GM18502 (cell line): Measurements from ENCODE around the gene ANXA2R.
"Not testable (repeated sequence)": the region's sequence is repeated elsewhere in the genome, so short reads cannot be mapped to it uniquely, and the experiment has no call there.

ENCODE experiments used
- ATAC-seq: cut with Tn5 transposase; IDR thresholded peaks from one replicate; pipeline ENCODE4 v1.9.1; 2021; ENCODE audit warnings: mild to moderate bottlenecking; ENCODE audit not compliant: unreplicated experiment, poor library complexity

Gene ANXA2R

GRCh38 chr5:43061352-43062075, 21.4 kb upstream of the ANXA2R start:
- no peak for ATAC-seq

GRCh38 chr5:43060020-43060419, 19.9 kb upstream of the ANXA2R start:
- not testable (repeated sequence) for ATAC-seq

DNA sequence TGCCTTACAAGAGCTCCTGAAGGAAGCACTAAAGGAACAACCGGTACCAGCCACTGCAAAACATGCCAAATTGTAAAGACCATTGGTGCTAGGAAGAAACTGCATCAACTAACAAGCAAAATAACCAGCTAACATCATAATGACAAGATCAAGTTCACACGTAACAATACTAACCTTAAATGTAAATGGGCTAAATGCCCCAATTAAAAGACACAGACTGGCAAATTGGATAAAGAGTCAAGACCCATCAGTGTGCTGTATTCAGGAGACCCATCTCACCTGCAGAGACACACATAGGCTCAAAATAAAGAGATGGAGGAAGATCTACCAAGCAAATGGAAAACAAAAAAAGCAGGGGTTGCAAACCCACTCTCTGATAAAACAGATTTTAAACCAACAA, 15.0 kb upstream of the ANXA2R start:
- ATAC-seq, result not testable (repeated sequence)

GRCh38 chr5:43051684-43052083, 11.6 kb upstream of the ANXA2R start:
- ATAC-seq, result no peak

DNA sequence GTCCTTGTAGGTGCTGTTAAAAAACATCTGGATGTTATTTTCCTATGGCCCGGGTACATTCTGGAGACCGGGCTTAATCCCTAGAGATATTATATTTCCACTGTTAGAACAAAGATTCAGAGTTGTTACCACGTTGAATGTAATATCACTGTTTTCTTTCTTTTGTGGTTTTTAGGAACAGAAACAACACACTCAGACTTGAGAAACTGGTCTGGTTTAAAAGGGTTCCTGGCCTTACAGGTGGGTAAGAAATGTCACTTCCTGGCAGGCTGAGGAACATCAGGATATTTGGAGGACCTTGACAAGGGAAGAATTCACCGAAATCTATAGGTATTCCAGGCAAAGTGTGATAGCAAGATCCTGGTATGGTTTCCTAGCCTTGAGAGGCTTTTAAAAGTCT, 10.3 kb upstream of the ANXA2R start:
- no peak for ATAC-seq

DNA sequence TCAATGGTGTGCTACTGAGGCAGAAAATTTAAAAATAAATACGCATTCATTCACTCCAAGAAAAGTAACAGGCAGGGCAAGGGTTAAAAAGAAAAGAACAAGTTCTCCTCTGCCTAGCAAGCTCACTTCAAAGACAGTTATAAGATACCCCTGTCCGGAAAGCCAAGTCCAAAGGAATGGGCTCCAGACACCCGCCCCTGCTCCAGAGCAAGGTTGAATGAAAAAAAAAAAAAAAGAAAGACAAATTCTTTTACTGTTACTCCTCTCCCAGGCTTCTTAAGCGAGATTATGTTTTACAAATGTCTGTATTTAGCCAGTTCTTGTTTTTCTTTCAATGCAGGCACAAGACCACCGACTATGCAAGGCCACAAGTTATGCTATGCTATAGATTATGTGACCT, 9.1 kb upstream of the ANXA2R start:
- no peak for ATAC-seq

GRCh38 chr5:43046474-43046873, 6.4 kb upstream of the ANXA2R start:
- ATAC-seq, result no peak

GRCh38 chr5:43045236-43045635, 5.1 kb upstream of the ANXA2R start:
- no peak for ATAC-seq

GRCh38 chr5:43044181-43044914, 4.2 kb upstream of the ANXA2R start:
- ATAC-seq, result no peak

- ATAC-seq, result no peak
These were observed 3.3 kb upstream of the ANXA2R start for GRCh38 chr5:43043400-43043756.

DNA sequence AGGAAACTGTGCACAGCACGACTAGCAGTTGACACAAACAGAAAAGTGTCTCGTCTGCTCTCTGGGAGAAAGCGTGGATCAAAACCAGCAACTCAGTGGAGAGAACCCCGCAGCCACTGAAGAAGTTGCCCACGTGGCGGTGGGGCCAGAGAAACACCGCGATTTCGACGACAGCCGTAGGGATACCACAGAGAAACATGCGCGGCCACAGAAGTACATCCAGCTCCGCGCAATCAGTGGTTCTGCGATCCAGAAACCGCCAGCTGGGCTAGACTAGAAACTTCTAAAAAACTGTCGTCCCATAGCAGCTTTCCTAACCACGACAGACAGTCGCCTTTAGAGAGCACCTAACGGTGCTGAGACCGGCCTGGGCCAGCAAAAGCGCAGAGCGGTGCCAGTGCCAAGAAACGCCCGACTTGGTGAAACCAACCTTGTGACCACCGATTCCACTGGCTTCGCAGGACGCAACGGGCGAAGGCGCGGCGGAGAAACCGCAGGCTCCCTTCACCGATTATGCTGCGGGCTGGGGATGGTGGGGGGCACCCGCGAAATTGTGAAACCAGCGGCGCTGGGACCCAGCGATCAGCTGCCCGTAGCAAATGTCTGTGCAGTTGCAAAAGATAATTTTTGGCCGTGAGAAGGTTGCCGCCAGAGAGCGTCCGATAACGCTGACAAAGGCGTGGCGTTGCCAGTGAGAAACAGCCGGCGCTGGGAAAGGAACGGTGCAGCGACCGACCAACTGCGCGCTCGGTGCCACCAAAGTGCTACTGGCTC, 2.7 kb upstream of the ANXA2R start:
- ATAC-seq, result peak; percentile 31

DNA sequence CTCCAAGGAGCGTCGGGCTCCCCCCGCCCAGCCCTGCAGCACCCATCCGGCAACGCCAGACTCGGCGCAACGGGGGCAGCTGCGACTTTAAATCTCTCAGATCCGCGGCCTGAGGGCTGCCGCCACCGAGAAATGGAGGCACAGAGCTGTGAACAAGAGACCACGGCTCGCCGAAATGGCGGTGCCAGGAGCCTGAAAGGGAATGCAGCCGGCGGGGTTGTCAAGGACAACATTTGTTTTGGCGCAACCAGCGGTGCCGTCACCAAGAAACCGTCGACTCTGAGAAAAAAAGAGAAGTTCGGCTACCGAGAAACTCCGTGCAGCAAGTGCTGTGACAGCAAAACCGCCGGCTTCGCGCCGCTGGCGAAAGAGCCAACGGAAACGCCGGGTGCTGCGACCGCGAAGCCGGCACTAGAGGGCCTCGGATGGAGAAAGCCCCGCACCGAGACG, 2.1 kb upstream of the ANXA2R start:
- ATAC-seq, result peak; percentile 31

DNA sequence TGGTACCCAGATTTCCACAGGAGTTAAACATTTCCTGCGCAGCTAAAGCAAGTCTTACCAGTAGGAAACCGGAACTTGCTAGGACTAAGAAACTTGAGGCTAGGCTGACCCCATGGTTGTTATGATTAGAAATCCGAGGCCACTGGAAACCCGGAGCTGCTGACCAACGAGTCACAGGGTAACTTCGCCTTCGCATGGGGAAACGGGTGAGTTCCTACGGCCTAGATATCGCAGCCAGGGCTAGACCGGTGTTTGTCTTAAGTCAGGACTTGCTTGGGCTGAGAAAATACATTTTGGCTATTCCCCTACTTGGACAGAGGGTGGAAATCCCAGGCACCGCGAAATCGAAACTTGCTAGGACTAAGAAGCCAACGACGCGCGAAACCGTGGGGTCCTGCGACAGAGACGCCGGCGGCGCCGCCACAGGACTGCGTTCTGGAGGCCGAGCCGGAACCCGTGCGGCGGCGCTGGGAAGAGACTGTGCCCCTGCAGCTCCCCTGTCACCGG, 1.6 kb upstream of the ANXA2R start:
- ATAC-seq, result peak; percentile 23

DNA sequence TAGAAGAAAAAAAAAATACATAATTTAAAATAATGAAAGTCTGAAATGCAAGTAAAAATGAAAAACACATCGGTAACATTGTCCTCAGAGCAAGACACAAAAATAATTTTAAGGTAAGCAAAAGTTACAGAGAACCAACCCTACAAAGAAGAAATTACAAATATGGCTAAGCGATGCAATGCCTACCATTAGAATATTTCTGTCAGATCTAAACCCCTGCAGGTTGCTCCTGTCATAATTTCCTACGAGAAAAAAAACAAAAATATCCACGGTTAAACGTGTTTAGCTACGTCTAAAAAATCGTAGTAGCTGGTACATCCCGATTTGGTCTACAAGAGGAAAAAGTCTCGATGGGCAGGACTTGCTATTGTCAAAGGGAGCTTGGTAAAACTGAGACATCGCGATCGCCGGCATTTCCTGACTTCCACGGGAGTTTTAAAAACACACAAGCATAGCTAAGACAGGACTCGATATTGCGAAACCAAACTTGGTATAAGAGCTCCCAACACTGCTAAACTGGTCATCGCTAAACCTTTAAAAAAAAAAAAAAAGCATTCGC, 1.1 kb upstream of the ANXA2R start:
- no peak for ATAC-seq

DNA sequence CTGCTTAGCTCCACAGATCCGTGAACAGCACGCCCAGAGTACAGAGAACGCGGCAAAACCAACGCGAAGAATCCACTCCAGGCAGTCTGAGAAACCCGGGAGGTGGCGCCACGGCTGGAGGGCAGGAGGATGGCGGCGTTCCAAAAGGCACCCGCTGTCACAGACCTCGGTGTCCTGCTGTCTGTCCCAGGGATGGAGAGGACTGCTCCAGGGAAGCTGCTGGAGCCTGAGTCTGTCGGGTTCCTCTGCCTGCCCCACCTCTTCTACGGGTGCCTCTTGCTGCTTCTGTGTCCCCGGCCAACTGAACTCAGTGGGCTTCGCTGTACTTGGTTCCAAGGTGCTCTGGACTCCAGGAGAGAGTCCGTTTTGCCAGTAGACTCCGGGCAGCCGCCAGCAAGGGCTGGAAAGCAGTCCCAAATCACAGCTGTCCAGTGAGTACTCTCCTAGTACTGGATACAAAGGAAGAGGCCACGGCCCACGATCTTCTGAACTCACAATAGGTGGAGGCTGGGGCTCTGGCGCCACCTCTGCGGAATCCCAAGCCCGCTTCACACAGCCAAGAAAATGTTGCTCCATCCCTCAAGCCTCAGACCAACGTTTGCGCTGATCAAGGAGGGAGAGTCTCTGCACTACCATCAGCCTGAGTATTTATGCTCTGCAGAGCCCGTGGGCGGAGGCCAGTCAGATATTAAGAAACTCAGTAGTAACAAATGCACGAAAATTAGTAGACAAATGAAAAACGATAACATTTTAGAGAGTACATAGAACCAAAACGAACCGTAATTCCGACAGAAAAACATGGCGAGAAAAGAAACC, 440 bp downstream of the ANXA2R start:
- peak; percentile 20 for ATAC-seq

GRCh38 chr5:43039152-43039470, 1.0 kb downstream of the ANXA2R start:
- ATAC-seq, result no peak

DNA sequence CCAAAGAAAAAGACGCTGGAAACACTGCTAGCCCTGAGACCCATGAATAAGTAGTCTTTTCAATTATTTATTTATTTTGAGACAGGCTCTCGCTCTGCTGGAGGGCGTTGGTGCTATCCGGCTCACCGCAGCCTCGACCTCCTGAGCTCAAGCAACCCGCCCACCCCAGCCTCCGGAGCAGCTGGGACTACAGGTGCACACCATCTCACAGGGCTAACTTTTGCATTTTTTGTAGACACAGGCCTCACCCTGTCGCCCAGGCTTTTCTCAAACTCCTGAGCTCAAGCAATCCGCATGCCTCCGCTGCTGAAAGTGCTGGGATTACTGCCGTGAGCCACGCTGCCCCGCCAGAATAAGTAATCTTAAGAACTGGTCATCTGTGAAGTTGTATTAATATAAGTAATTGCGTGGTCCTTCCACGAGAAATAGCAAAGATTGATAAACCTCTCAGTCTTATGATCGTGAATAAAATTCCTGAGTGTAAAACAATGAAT, 1.6 kb downstream of the ANXA2R start:
- no peak for ATAC-seq

- no peak for ATAC-seq
These were observed 2.3 kb downstream of the ANXA2R start for GRCh38 chr5:43037636-43038495.
